ENCODE data around the gene NET1. TPM values are rescaled to one million over a fixed set of nuclear protein-coding genes. Genes with fewer than 3 reads are reported as not detected.

Gene NET1
- total RNA-seq, 3 donors from 2014 or later (not counting 1 experiment from before 2014, with no cell fraction given), result 10.4 to 17.9 (median 13.8) TPM

DNA sequence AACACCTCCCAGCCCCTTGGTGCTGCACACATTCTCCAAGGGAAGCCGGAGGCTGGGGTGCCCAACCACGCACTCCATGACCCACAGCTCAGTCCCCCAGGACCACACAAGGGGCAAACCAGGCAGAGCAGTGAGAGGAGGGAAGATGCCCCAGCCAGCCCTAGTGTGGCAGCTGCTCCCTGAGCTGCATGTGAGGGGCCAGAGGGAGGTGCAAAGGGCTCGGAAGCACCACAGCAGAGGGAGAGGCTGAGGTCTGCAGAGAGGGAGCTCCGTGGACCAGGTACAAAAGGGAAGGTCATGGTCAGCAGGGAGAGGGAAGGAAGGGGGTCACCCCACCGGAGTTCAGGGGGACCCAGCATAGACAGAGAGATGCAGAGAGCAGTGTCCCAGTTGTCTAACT, 88.6 kb downstream of the NET1 start:
- ATAC-seq, result no peak
- no peaks in the 10 kb centered on the region for H3K9me3 Mint-ChIP-seq
- TF ChIP-seq, protein P1, sequence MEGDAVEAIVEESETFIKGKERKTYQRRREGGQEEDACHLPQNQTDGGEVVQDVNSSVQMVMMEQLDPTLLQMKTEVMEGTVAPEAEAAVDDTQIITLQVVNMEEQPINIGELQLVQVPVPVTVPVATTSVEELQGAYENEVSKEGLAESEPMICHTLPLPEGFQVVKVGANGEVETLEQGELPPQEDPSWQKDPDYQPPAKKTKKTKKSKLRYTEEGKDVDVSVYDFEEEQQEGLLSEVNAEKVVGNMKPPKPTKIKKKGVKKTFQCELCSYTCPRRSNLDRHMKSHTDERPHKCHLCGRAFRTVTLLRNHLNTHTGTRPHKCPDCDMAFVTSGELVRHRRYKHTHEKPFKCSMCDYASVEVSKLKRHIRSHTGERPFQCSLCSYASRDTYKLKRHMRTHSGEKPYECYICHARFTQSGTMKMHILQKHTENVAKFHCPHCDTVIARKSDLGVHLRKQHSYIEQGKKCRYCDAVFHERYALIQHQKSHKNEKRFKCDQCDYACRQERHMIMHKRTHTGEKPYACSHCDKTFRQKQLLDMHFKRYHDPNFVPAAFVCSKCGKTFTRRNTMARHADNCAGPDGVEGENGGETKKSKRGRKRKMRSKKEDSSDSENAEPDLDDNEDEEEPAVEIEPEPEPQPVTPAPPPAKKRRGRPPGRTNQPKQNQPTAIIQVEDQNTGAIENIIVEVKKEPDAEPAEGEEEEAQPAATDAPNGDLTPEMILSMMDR (IDR thresholded peaks at IDR 0.05), result no peak
- H3K4me3 Mint-ChIP-seq, result no peak overlapping the region
- H3K27me3 ChIP-seq (ENCODE audit: control insufficient read depth, insufficient read depth, low read length), result peaks cover 1% of the 10 kb centered on the region
- H3K36me3 ChIP-seq (ENCODE audit: control insufficient read depth, insufficient read depth, low read length), result no peaks in the 10 kb centered on the region
- no peaks in the 10 kb centered on the region for H3K36me3 Mint-ChIP-seq
- no peaks in the 10 kb centered on the region for H3K4me1 ChIP-seq (ENCODE audit: control insufficient read depth, insufficient read depth, low read length)
- DNase-seq, result no peak
- peaks cover 0 to 19% of the 10 kb centered on the region in 2 donors for H3K27me3 Mint-ChIP-seq (ENCODE audit: low read depth in 2 of 2)
- WGBS (ENCODE audit: insufficient coverage), result 73% methylated on average over 5 of the region's 5 CpGs
- no peak overlapping the region for H3K4me3 ChIP-seq (ENCODE audit: low read length)
- no peak overlapping the region for H3K27ac Mint-ChIP-seq
- no peak overlapping the region for H3K27ac ChIP-seq (ENCODE audit: low read length)
- H3K4me1 Mint-ChIP-seq, result no peaks in the 10 kb centered on the region
- no peaks in the 10 kb centered on the region for H3K9me3 ChIP-seq (ENCODE audit: control insufficient read depth, insufficient read depth, low read length)
- intact Hi-C loops (cut with micrococcal nuclease), result no loop called here

DNA sequence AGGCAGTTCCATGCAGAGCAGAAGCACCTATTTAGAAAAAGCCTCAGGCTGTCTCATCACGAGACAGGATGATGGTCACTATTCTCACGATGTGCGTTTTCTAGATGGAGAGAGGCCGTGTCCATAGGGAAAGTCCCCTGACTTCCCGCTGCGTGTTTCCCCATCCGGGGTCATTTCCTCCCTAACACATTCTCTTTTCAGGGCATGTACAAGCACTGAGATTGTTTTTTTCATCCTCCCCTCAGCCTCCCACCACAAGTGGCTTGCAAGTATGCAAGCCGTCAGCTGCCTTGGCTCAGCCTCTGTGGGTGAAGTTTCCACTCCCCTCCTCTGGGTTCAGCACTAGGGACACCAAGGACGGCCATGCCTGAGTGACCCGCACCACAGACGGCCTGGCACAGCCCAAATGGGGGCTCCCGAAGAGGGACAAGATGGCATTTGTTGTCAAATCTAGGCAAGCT, 89.7 kb downstream of the NET1 start:
- no peaks in the 10 kb centered on the region for H3K4me1 ChIP-seq (ENCODE audit: control insufficient read depth, insufficient read depth, low read length)
- no peak for DNase-seq
- H3K27ac ChIP-seq (ENCODE audit: low read length), result no peak overlapping the region
- 62% methylated on average over 12 of the region's 12 CpGs for WGBS (ENCODE audit: insufficient coverage)
- Mint-ChIP-seq H3K4me1 (no peaks in the 10 kb centered on the region), H3K9me3 (no peaks in the 10 kb centered on the region), H3K4me3 (no peak overlapping the region), H3K27me3 (ENCODE audit: low read depth in 2 of 2) (peaks cover 0 to 20% of the 10 kb centered on the region in 2 donors), H3K27ac (no peak overlapping the region), H3K36me3 (no peaks in the 10 kb centered on the region)
- no peaks in the 10 kb centered on the region for H3K36me3 ChIP-seq (ENCODE audit: control insufficient read depth, insufficient read depth, low read length)
- no peak overlapping the region for H3K4me3 ChIP-seq (ENCODE audit: low read length)
- TF ChIP-seq, protein P1 (IDR thresholded peaks at IDR 0.05), result no peak
- intact Hi-C loops (cut with micrococcal nuclease), result no loop called here
- no peak for ATAC-seq
- peaks cover 2% of the 10 kb centered on the region for H3K27me3 ChIP-seq (ENCODE audit: control insufficient read depth, insufficient read depth, low read length)
- no peaks in the 10 kb centered on the region for H3K9me3 ChIP-seq (ENCODE audit: control insufficient read depth, insufficient read depth, low read length)

DNA sequence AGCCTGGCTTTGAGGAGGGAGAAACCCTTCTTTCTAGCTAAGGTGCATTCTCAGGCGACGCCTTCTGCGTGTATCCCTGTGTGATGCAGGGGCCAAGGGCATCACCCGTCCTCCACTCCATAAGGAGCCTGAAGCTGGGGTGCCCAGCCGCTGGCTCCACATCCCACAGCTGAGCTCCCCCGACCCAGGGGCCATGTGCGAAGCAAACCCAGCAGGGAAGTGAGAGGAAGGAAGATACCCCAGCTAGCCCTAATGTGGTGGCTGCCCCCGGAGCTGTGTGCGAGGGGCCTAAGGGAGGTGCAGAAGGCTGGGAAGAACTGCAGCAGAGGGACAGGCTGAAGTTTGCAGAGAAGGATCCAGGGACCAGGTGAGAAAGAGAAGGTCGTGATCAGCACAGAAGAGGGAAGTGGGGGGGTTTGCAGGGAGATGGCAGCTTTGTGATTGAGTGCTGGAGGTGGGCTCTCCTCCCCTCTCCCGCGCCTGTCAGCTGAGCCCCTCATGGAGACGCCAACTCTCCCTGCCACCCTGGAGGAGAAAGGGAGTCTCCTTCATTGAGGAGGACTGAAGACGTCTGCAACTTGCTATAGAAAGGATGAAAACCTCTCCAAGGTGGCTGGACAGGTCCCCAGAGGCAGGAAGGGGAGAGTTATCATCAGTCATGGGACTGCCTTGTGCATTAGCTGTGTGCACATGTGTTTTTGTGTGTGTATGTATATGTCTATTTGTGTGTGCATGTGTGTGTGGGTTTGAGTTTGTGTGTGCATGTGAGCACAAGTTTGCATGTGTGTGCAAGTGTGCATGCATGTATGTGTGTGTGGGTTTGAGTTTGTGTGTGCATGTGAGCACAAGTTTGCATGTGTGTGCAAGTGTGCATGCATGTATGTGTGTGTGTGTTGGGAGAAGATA, 90.5 kb downstream of the NET1 start:
- intact Hi-C loops (cut with micrococcal nuclease), result no loop called here
- no peak overlapping the region for H3K27ac Mint-ChIP-seq
- 78% methylated on average over 13 of the region's 14 CpGs for WGBS (ENCODE audit: insufficient coverage)
- H3K9me3 Mint-ChIP-seq, result no peaks in the 10 kb centered on the region
- TF ChIP-seq, protein P1 (IDR thresholded peaks at IDR 0.05), result no peak
- Histone ChIP-seq H3K36me3 (ENCODE audit: control insufficient read depth, insufficient read depth, low read length) (no peaks in the 10 kb centered on the region), H3K4me1 (ENCODE audit: control insufficient read depth, insufficient read depth, low read length) (no peaks in the 10 kb centered on the region), H3K4me3 (ENCODE audit: low read length) (no peak overlapping the region), H3K27me3 (ENCODE audit: control insufficient read depth, insufficient read depth, low read length) (peaks cover 2% of the 10 kb centered on the region), H3K27ac (ENCODE audit: low read length) (no peak overlapping the region), H3K9me3 (ENCODE audit: control insufficient read depth, insufficient read depth, low read length) (no peaks in the 10 kb centered on the region)
- no peaks in the 10 kb centered on the region for H3K36me3 Mint-ChIP-seq
- DNase-seq, result no peak
- ATAC-seq, result no peak
- H3K27me3 Mint-ChIP-seq (ENCODE audit: low read depth in 2 of 2), result peaks cover 0 to 20% of the 10 kb centered on the region in 2 donors
- no peaks in the 10 kb centered on the region for H3K4me1 Mint-ChIP-seq
- no peak overlapping the region for H3K4me3 Mint-ChIP-seq

Data from natural killer cell (primary cell).